Occipital lobe (tissue), 2 donors: ENCODE data around the gene PIK3CB. TPM values are rescaled to one million over a fixed set of nuclear protein-coding genes. Genes with fewer than 3 reads are reported as not detected.
"Not testable (repeated sequence)": the region's sequence is repeated elsewhere in the genome, so short reads cannot be mapped to it uniquely, and the experiment has no call there.

ENCODE experiments used
- DNase-seq: peaks from one replicate; lab custom pipeline; 2025; lab: John Stamatoyannopoulos, UW
- total RNA-seq: library from RNA; depleted of rRNA; stranded (reverse); fragments of >200 nt; gene quantifications from one replicate; pipeline ENCODE4 v1.2.3, GENCODE V29; 2014

The PIK3CB gene
- total RNA-seq, 1 donor from 2014 or later: 39.3 TPM

DNA sequence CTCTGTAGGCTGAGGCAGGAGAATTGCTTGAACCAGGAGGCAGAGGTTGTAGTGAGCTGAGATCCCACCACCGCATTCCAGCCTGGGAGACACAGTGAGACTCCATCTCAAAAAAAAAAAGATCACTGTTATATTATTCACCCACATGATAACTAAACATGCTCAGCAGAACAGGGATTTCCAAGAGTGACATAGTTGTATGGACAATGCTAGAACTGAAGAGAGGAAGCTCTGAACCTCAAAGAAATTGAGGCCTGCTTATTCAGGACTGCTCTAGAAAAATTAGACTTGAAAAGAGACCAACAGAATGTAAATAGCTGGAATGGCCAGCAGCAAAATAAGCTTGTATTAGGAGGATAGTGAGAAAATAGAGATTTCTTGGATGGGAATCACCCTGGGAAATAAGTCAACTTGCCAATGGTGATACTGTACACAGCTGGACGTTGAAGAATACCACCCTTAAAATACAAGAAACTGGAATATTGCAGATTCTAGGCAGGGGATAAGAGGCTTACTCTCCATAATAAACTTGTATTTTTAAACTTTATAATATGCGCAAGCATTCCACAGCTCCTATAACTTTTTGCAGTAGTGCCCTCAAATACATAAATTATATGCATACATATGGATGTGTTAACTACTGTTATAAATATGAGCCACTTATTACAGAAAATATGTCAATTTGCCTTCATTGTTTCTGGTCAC lies 28.2 kb downstream of the PIK3CB start:
- DNase-seq: no peak

DNA sequence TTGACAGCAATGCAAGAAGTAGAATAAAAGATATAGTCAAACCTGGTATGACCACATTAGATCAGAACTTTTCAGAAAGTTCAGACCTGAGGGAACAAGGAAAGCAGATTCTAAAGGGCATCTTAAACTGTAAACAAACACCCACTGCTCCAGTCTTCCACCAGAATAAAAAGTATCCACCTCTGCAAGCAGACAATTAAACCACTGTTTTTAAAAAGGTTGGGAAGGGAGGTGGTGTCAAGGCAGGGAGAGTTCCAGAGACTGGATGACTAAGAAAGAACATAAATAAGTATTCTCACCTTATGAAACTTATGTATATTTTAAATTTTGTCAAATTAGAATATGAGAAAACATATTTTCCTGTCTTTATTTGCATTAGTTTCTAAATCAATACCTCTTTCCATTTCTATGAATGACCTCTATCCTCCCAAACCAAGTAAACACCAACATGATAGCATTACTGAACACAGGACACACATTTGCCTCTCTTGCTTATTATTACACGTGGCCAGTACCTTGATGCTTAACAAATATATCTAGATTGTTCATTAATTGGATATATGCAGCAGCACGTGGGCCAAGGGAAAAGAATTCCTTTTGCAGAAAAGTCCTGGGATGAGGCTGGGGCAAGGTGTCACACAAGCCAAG lies 31.6 kb downstream of the PIK3CB start:
- no peak for DNase-seq

DNA sequence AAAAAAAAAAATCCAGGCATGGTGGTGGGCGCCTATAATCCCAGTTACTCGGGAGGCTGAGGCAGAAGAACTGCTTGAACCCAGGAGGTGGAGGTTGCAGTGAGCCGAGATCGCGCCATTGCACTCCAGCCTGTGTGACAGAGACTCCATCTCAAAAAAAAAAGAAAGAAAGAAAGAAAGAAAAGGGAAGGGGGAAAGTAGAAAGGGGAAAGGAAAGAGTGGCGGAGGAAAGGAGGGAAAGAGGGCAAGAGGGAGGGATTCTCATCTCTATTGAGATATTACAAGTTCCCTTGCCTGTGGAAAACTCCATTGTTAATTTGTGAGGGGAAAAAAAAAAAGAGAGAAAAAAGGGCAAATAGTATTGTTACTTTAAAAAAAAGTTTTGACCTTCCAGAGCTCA lies 32.5 kb downstream of the PIK3CB start:
- DNase-seq: not testable (repeated sequence)

DNA sequence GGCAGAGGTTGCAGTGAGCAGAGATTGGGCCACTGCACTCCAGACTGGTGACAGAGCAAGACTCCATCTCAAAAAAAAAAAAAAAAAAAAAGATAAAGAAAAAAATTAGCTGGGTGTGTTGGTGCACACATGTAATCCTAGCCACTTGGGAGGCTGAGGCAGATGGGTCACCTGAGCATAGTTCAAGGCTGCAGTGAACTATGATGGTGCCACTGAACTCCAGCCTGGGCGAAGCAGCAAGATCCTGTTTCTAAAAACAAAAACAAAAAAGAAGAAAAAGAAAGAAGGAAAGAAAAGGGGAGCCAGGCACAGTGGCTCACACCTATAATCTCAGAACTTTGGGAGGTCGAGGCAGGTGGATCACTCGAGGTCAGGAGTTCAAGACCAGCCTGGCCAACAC lies 32.9 kb downstream of the PIK3CB start:
- DNase-seq: no peak

DNA sequence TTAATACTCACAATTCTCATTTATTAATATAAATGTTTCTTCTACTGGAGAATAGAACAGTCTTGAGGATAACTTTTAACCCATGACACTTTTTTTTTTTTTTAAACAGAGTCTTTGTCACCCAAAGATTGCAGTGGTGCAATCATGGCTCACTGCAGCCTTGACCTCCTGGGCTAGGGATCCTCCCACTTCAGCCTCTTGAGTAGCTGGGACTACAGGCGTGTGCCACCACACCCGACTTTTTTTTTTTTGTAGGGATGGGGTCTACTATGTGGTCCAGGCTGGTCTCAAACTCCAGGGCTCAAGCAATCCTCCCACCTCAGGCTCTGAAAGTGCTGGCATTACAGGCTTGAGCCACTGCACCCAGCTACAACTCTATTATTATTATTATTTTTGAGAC lies 34.5 kb downstream of the PIK3CB start:
- no peak for DNase-seq

DNA sequence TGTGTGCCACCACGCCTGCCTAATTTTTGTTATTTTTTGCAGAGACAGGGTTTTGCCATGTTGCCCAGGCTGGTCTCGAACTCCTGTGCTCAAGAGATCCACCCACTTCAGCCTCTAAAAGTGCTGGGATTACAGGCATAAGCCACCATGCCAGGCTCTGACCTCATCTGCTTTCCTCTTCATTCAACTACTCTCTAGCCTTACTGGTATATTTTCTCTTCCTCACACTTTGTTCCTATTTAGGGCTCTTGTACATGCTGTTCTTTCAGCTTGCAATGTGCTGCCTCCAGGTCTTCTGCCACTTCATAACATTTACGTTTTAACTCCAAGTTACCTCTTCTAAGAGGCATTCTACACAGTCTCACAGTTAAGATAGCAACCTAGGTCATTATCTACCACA lies 34.9 kb downstream of the PIK3CB start:
- DNase-seq: no peak

DNA sequence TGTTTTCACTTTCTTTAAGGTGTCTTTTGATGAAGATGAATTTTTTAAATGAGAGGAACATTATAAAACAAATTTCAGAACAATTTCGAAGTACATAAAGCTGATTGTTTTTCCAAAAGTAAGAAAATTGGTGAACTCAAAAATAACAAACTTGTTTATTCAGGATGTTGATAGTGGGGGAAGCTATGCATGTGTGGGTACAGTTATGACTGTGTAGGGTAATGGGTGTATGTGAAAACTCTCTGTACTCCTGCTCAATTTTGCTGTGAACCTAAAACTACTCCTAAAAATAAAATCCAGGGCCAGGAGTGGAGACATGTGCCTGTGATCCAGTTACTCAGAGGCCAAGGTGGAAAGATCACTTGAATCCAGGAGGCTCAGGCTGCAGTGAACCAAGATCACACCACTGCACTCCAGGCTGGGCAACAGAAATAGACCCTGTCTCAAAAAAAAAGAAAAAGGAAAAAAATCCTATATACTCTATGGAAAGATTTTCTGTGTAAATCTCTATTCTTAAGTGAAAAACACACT lies 37.2 kb downstream of the PIK3CB start:
- DNase-seq: no peak

DNA sequence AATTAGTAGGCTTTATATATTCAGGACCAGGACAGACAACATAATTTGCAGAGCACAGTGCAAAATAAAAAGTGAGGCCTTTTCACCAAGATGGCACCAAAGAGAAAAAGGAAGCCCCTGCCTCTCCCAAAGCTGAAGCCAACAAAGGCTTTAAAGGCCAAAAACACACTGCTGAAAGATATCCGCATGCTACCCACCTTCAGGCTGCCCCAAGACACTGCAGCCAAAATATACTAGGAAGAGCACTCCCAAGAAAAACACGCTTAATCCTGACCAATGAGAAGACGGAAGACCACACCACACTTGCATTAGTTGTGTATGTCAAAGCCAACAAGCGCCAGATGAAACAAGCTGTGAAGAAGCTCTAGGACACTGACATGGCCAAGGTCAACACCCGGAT lies 38.0 kb downstream of the PIK3CB start:
- no peak for DNase-seq

DNA sequence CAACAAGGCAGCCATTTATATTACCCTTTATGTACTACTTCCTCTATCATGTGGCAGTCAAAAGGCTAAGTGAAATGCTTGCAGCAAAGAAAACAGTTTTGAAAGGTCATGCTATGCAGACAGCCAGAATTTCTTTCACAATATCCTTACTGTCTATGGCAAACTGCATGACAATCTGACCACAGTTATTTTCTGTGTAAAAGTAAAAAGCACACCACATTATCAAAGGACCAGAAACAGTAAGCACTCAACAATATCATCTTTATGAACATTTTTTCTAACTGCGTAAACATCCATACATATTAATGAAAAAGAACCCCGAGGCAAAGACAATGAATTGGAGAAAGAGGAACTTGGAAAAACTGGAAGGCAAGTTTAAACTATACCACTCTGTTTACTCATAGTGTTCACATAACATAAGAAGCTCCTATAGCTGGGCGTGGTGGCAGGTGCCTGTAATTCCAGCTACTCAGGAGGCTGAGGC lies 47.9 kb downstream of the PIK3CB start:
- no peak for DNase-seq

DNA sequence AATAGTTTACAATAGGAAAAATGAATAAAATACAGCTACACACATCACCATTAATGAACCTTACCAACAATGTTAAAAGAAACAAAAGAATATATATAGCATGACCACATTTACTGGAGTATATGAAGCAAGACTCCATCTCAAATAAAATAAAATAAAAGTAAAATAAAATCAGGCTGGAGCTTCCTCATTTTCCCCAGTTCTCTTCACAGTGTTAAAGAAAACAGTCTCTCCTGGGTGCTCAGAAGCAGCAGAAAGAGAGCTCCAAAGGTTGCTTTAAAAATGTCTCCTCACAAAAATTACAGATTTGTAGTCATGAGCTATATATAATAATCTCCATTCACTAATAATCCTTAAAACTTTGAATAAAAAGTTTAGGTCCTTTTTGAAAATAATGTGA lies 48.8 kb downstream of the PIK3CB start:
- DNase-seq: no peak

DNA sequence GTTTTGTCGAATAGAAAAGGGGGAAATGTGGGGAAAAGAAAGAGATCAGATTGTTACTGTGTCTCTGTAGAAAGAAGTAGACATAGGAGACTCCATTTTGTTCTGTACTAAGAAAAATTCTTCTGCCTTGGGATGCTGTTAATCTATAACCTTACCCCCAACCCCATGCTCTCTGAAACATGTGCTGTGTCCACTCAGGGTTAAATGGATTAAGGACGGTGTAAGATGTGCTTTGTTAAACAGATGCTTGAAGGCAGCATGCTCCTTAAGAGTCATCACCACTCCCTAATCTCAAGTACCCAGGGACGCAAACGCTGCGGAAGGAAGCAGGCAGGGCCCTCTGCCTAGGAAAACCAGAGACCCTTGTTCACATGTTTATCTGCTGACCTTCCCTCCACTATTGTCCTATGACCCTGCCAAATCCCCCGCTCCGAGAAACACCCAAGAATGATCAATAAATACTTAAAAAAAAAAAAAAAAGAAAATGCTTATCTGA lies 49.3 kb downstream of the PIK3CB start:
- not testable (repeated sequence) for DNase-seq

DNA sequence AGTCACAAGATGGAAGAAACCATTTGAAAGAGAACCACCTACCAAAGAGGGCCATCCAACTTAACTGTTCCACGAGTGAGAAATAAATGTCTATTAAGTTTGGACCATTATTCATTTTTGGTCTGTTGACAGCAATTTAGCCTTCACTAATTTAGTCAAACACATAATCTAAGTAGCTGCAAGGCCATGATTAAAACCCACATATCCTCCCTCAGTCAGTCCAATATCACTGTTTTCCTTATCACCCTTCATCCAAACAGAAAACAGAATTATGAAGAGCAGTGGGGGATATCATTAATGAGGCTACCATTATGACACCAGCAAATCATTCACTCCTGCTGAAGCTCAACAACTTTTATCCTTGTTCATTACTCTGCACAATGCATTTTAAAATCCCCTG lies 52.0 kb downstream of the PIK3CB start:
- DNase-seq: no peak

DNA sequence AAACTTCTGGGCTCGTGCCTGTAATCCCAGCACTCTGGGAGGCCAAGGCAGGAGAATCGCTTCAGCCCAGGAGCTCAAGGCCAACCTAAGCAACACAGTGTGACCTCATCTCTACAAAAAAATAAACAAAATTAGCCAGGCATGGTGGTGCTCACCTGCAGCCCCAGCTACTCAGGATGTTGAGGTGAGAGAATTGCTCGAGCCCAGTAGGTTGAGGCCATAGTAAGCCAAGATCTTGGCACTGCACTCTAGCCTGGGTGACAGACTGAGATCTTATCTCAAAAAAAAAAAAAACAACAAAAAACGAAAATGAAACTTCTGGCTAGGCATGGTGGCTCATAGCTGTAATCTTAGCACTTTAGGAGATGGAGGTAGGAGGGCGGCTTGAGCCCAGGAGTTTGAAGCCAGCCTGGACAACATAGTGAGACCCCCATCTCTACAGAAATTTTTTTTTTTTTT lies 53.7 kb downstream of the PIK3CB start:
- no peak for DNase-seq

DNA sequence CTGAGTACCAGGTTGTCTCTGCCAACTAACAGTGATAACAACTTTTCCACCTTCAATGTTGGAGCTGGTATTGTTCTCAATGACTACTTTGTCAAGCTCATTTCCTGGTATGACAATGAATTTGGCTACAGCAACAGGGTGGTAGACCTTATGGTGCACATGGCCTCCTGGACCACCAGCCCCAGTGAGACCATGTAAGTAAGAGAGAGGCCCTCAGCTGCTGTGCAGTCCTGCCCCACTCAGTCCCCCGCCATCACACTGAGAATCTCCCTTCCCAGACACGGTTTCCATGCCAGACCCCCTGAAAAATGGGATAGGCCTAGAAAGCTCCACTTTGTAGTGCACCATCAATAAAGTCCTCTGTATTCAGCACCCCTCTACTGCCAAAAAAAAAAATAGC lies 56.1 kb downstream of the PIK3CB start:
- DNase-seq: no peak

DNA sequence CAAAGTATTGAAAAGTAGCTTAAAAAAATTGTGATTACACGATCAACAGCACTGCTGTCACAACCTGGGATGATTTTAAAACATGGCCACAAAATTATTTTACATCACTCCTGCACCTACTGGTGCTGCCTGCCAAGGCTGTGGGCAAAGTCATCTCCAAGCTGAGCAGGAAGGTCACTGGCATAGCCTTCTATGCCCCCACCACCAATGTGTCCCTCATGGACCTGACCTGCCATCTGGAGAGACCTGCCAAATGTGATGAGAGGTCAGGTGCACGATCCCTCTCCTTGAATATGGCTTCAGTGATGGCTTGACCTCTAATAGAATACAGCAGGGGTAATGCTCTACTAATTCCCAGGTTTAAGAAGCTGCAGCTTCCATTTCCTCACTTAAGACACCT lies 57.8 kb downstream of the PIK3CB start:
- DNase-seq: no peak

DNA sequence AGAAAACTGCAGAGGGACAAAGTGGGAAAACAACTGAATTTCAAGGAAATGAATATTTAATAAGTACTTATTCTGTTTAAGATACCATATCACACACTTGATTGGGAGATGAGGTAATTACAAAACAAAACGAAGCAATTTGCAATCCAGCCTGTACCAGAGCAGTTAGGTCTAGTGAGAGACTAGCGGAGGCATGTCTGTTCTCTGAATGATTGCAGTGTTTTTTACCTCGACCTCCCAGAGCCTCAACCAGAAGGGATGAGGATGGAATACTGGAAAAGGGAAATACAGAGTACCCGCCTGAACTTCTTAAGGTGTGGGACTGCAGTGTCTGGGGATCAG lies 59.5 kb downstream of the PIK3CB start:
- DNase-seq: no peak

DNA sequence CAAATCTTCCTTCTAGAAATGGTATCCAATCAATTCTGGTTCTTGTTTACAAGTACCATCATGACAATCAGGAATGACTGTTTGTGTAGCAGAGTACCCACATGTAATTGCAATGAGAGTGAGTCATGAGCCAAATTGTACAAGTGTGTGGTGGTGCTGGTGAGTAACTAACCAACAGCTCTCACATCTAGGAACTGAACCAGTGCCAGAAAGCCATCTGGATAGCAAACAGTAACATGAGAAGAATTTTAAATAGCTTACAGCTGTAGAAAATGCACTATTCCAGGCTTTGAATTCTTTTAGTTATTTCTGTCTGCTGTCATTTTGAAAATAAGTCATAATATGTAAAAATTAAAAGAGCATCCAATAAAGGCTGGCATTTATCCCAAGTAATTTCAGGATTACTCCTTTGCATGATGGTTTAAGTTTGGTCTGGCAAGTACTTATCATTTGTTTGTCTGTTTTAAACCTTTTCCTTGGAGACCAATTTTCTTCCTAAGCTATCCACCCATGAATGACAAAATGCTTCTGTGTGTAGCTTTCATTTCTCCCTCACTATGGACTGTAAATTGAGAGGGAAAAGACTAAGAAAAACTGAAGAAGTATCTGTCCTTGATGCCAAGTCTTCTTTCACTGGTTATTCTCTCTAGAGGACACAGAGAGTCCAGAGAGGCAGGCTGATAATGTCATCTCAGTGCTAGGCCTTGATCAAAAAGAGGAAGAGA lies 60.0 kb downstream of the PIK3CB start:
- DNase-seq: peak; percentile 78

DNA sequence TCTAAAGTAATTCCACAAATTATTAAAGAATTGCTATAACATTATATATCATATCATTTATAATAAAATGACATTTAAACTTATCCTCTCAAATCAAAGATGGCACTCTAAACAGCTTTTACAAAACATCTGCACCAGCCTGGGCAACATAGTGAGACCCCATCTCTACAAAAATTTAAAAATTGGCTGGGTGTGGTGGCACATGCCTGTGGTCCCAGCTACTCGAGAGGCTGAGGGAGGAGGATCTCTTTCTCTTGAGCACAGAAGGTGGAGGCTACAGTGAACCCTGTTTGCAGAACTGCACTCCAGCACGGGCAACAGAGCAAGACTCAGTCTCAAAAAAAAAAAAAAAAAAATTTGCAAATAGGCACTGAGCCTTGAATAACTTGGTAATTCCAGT lies 63.1 kb downstream of the PIK3CB start:
- DNase-seq: no peak

DNA sequence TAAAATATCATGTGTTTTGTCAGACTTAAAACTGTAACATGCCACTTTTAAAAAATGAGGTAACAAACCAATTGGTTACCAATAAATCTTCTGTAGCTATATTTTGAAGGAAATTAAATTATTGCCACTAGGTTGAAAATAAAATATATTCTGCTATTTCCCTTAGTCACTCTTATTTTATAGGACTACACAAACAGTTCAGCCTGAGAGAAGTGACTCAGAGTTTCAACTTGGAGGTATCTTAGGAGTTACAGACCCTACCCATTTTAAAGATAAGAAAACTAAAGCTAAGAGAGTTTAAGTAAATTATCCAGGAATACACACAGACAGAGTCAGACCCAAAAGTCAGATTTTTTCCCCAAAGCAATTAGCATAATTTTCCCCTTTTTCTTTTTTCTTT lies 65.1 kb downstream of the PIK3CB start:
- DNase-seq: no peak

DNA sequence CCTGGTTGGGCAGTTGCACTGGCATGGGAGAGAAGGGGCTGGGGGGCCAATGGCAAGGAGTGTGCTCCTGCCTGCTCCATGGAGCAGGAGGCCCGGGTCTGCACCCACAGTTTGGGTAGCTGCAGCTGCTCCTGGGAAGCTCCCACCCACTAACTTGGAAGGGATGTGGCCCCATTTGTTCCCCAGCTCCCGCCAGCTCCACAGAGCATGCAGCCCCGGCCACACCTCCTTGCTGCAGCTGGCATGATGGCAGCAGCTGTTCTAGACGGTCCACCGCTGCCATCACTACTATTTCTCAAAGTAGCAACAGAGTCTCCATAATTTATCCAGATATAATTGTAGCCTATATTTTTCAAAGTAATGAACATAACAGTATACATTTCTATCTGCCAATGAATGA lies 65.8 kb downstream of the PIK3CB start:
- DNase-seq: no peak

DNA sequence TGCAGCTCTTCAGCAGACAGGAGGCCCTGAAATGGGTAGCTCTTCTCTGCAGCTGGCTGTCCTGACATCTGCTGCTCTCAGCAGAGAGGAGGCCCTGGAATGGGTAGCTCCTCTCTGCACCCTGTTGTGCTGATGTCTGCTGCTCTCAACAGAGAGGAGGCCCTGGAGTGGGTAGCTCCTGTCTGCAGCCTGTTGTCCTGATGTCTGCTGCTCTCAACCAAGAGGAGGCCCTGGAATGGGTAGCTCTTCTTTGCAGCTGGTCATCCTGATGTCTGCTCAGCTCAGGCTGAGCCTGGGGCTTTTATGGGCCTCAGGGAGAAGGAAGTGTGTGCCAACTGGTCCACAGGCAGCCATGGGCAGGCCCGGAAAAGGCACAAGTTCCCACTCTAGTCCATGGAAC lies 66.6 kb downstream of the PIK3CB start:
- DNase-seq: no peak

DNA sequence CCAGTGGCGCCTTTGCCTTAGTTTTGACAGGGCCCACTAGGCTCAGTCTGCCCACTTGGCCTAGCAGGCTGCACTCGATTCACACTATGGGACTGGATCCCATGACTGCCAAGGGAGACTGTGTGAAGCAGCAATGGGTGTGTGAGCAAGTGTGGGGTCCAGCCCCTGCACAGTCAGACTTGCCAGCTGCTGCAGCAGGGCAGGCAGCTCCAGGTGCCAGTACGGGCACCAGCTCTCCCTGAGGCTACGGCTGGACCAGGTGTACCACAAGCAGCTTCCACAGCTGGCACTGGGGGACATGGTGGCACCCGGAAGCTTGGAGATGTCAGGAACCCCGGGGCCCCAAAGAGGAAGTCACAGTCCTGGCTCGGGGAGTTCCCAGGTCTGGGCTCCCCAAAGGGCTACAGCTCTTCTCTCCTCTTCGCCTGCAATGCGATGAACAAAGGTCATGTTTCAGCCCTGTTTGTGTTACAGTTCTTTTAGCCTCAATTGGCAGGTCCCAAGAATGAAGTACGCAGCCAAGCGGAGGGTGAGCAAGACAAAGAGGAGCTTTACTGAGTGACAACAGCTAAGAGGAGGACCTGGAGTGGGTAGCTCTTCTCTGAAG lies 67.1 kb downstream of the PIK3CB start:
- DNase-seq: no peak
